HEK293 (cell line): ENCODE data around the gene SAP130.

Experiments
- CTCF ChIA-PET: fragments of 350-600 bp; formaldehyde crosslinking; extraction: SDS; loops from one replicate; lab custom pipeline; 2021; ENCODE audit warnings: antibody characterized with exemption; lab: Yijun Ruan, JAX
- POLR2A ChIA-PET: fragments of 300-600 bp; formaldehyde crosslinking; extraction: SDS; loops from one replicate; lab custom pipeline; 2020; ENCODE audit warnings: antibody characterized with exemption, inconsistent platforms; lab: Yijun Ruan, JAX
- H3K27ac ChIP-seq: fragments of 200-500 bp; sonication (Bioruptor generic); 2 replicates; pipeline ENCODE4 v1.5.1; 2014; ENCODE audit warnings: low read depth, low read length, control low read depth, inconsistent platforms; ENCODE audit errors: extremely low read depth
- H3K36me3 ChIP-seq, 2 experiments: fragments of 200-500 bp in 1 of 2; sonication (Bioruptor generic) in 1 of 2; 1 replicate in 1 of 2; 2 replicates in 1 of 2; pipeline ENCODE4 v1.5.1; 2014 to 2017; ENCODE audit warnings: inconsistent platforms in 2 of 2, low read length in 2 of 2; ENCODE audit not compliant: control insufficient read depth in 2 of 2, insufficient read depth in 1 of 2
- H3K4me1 ChIP-seq: fragments of 200-500 bp; sonication (Bioruptor generic); 2 replicates; pipeline ENCODE4 v1.5.1; 2014; ENCODE audit warnings: mild to moderate bottlenecking, low read length, inconsistent platforms; ENCODE audit not compliant: control insufficient read depth, insufficient read depth
- H3K4me3 ChIP-seq: 2 replicates; pipeline ENCODE4 v1.5.1; 2011; ENCODE audit warnings: low read depth, mild to moderate bottlenecking, control low read depth, low read length, moderate library complexity
- H3K9me3 ChIP-seq: fragments of 200-500 bp; sonication (Bioruptor generic); 2 replicates; pipeline ENCODE4 v1.5.1; 2014; ENCODE audit warnings: low read depth, low read length, inconsistent platforms; ENCODE audit not compliant: control insufficient read depth, insufficient read depth
- KLF10 ChIP-seq: fragments of 450-650 bp; IDR thresholded peaks from 2 replicates; pipeline ENCODE4 v1.5.1; 2018; ENCODE audit warnings: missing biosample characterization, mild to moderate bottlenecking, missing genetic modification characterization
- KLF17 ChIP-seq: fragments of 450-650 bp; formaldehyde crosslinking; IDR thresholded peaks from 2 replicates; pipeline ENCODE4 v1.5.1; 2016; ENCODE audit warnings: missing biosample characterization, missing genetic modification characterization
- MEIS1 ChIP-seq: sonication (generic); formaldehyde crosslinking; IDR thresholded peaks from 2 replicates; pipeline ENCODE4 v1.8.1; 2022; ENCODE audit warnings: missing genetic modification reagents, mild to moderate bottlenecking, borderline replicate concordance
- PATZ1 ChIP-seq: fragments of 450-650 bp; formaldehyde crosslinking; IDR thresholded peaks from 2 replicates; pipeline ENCODE4 v1.5.1; 2016; ENCODE audit warnings: missing biosample characterization, missing genetic modification characterization
- PRDM4 ChIP-seq: fragments of 450-650 bp; formaldehyde crosslinking; IDR thresholded peaks from 2 replicates; pipeline ENCODE4 v1.5.1; 2017; ENCODE audit warnings: missing biosample characterization, missing genetic modification characterization
- REPIN1 ChIP-seq: fragments of 450-650 bp; formaldehyde crosslinking; IDR thresholded peaks from 2 replicates; pipeline ENCODE4 v1.5.1; 2017; ENCODE audit warnings: missing biosample characterization, missing genetic modification characterization, low read depth
- SCRT1 ChIP-seq: fragments of 450-650 bp; formaldehyde crosslinking; IDR thresholded peaks from 2 replicates; pipeline ENCODE4 v1.5.1; 2016; ENCODE audit warnings: missing biosample characterization, missing genetic modification characterization, borderline replicate concordance
- ZBTB17 ChIP-seq: fragments of 450-650 bp; formaldehyde crosslinking; IDR thresholded peaks from 2 replicates; pipeline ENCODE4 v1.5.1; 2016; ENCODE audit warnings: missing biosample characterization, missing genetic modification characterization
- ZBTB7A ChIP-seq: fragments of 450-650 bp; formaldehyde crosslinking; IDR thresholded peaks from 2 replicates; pipeline ENCODE4 v1.5.1; 2016; ENCODE audit warnings: low read depth, missing biosample characterization, missing genetic modification characterization
- ZNF140 ChIP-seq: fragments of 450-650 bp; formaldehyde crosslinking; IDR thresholded peaks from 2 replicates; pipeline ENCODE4 v1.5.1; 2016; ENCODE audit warnings: missing biosample characterization, missing genetic modification characterization
- ZNF175 ChIP-seq: fragments of 450-650 bp; formaldehyde crosslinking; IDR thresholded peaks from 2 replicates; pipeline ENCODE4 v1.5.1; 2016; ENCODE audit warnings: missing biosample characterization, missing genetic modification characterization
- ZNF23 ChIP-seq: fragments of 450-650 bp; formaldehyde crosslinking; IDR thresholded peaks from 2 replicates; pipeline ENCODE4 v1.5.1; 2016; ENCODE audit warnings: missing biosample characterization, missing genetic modification characterization, borderline replicate concordance
- ZNF274 ChIP-seq, 2 experiments: fragments of 200-500 bp in 1 of 2; fragments of 450-650 bp in 1 of 2; sonication (Bioruptor generic) in 1 of 2; formaldehyde crosslinking in 1 of 2; IDR thresholded peaks; 2 replicates each; pipeline versions ENCODE4 v1.5.1 to v1.6.1; 2014 to 2016; ENCODE audit warnings: borderline replicate concordance in 1 of 2, inconsistent platforms in 1 of 2, low read length in 1 of 2, missing biosample characterization in 1 of 2, missing genetic modification characterization in 1 of 2
- ZNF394 ChIP-seq: fragments of 450-650 bp; formaldehyde crosslinking; IDR thresholded peaks from 2 replicates; pipeline ENCODE4 v1.5.1; 2016; ENCODE audit warnings: missing biosample characterization, missing genetic modification characterization, mild to moderate bottlenecking, moderate library complexity, borderline replicate concordance
- ZNF510 ChIP-seq: fragments of 450-650 bp; formaldehyde crosslinking; IDR thresholded peaks from 2 replicates; pipeline ENCODE4 v1.5.1; 2018; ENCODE audit warnings: mild to moderate bottlenecking, missing genetic modification characterization, missing biosample characterization; ENCODE audit not compliant: insufficient replicate concordance
- ZNF544 ChIP-seq: fragments of 450-650 bp; formaldehyde crosslinking; IDR thresholded peaks from 2 replicates; pipeline ENCODE4 v1.5.0; 2017; ENCODE audit warnings: missing biosample characterization, missing genetic modification characterization
- ZNF610 ChIP-seq: fragments of 450-650 bp; formaldehyde crosslinking; IDR thresholded peaks from 2 replicates; pipeline ENCODE4 v1.5.1; 2016; ENCODE audit warnings: missing biosample characterization, missing genetic modification characterization, borderline replicate concordance
- ZNF830 ChIP-seq: fragments of 450-650 bp; IDR thresholded peaks from 2 replicates; pipeline ENCODE4 v1.5.0; 2018; ENCODE audit warnings: missing biosample characterization, missing genetic modification characterization, low read depth, mild to moderate bottlenecking, moderate library complexity
- ZSCAN4 ChIP-seq: fragments of 450-650 bp; formaldehyde crosslinking; IDR thresholded peaks from 2 replicates; pipeline ENCODE4 v1.5.1; 2017; ENCODE audit warnings: missing biosample characterization, missing genetic modification characterization

The SAP130 gene

GRCh38 chr2:127927384-127927783 is 100.5 kb downstream of the SAP130 start (continued):
- TF ChIP-seq ZNF274 (IDR thresholded peaks at IDR 0.05; ENCODE audit: low read length) = no peak
- no peak for TF ChIP-seq ZNF274 (tag by site-specific recombination; IDR thresholded peaks at IDR 0.05; ENCODE audit: borderline replicate concordance)

- POLR2A ChIA-PET = no interaction called here
- H3K4me1 ChIP-seq = no peaks in the 10 kb centered on the region
- no peak overlapping the region for H3K27ac ChIP-seq
- H3K4me3 ChIP-seq = no peak overlapping the region
- H3K36me3 ChIP-seq = no peaks in the 10 kb centered on the region
- no peak for TF ChIP-seq ZNF175 (tag by site-specific recombination)
- TF ChIP-seq SCRT1 (tag by site-specific recombination) = no peak
- TF ChIP-seq ZBTB7A (tag by site-specific recombination) = no peak
- no peak for TF ChIP-seq KLF17
- no peak for TF ChIP-seq ZBTB17 (tag by site-specific recombination)
- no peak for TF ChIP-seq MEIS1 (CRISPR knock-in tag)
- no peak for TF ChIP-seq ZNF830 (tag by site-specific recombination)
- TF ChIP-seq ZNF140 (tag by site-specific recombination) = no peak
- no peak for TF ChIP-seq ZNF510
- TF ChIP-seq, all 188 proteins: peak for 0
- H3K9me3 ChIP-seq = no peaks in the 10 kb centered on the region
- CTCF ChIA-PET = no interaction called here
Measured at GRCh38 chr2:127917916-127918315, 109.9 kb downstream of the SAP130 start.

- ChIA-PET CTCF (no interaction called here), POLR2A (no interaction called here)
- no peaks in the 10 kb centered on the region for H3K36me3 ChIP-seq
- H3K9me3 ChIP-seq = no peaks in the 10 kb centered on the region
- H3K27ac ChIP-seq = no peak overlapping the region
- TF ChIP-seq ZSCAN4 (tag by site-specific recombination) = no peak
- no peak for TF ChIP-seq ZNF610
- no peak for TF ChIP-seq PATZ1 (tag by site-specific recombination)
- no peak for TF ChIP-seq REPIN1 (tag by site-specific recombination)
- no peak for TF ChIP-seq KLF10 (tag by site-specific recombination)
- TF ChIP-seq PRDM4 (tag by site-specific recombination) = no peak
- TF ChIP-seq ZNF544 = no peak
- no peak for TF ChIP-seq ZNF23 (tag by site-specific recombination)
- no peak for TF ChIP-seq ZNF394
- no peaks in the 10 kb centered on the region for H3K4me1 ChIP-seq
- no peak overlapping the region for H3K4me3 ChIP-seq
Measured at GRCh38 chr2:127913808-127914457, 113.9 kb downstream of the SAP130 start.
